ENCODE measurements around the gene MMP11.

- TF ChIP-seq POLR2A (IDR thresholded peaks at IDR 0.05) (no peak), CTCF (IDR thresholded peaks at IDR 0.05) (no peak), POLR2AphosphoS5 (IDR thresholded peaks at IDR 0.05) (no peak), EP300 (IDR thresholded peaks at IDR 0.05) (no peak)
Observed at GRCh38 chr22:23817146-23817545, 44.5 kb downstream of the MMP11 start.
